COR-L47 (cell line): ENCODE measurements around the gene MASP2.
"Not testable (repeated sequence)": the region's sequence is repeated elsewhere in the genome, so short reads cannot be mapped to it uniquely, and the experiment has no call there.

Experiments
- DNase-seq: peaks from one replicate; lab custom pipeline; 2025; lab: John Stamatoyannopoulos, UW

MASP2 gene

GRCh38 chr1:11037740-11038182, 9.3 kb downstream of the MASP2 start:
- peak; percentile 74 for DNase-seq

GRCh38 chr1:11037019-11037739, 9.9 kb downstream of the MASP2 start:
- DNase-seq, result not testable (repeated sequence)

GRCh38 chr1:11031624-11032262, 15.3 kb downstream of the MASP2 start:
- no peak for DNase-seq

GRCh38 chr1:11030865-11031264, 16.2 kb downstream of the MASP2 start:
- no peak for DNase-seq

GRCh38 chr1:11028018-11028417, 19.0 kb downstream of the MASP2 start:
- DNase-seq, result no peak

- no peak for DNase-seq
Measured at GRCh38 chr1:11027316-11027715, 19.7 kb downstream of the MASP2 start.

GRCh38 chr1:11026903-11027302, 20.1 kb downstream of the MASP2 start:
- no peak for DNase-seq

- DNase-seq, result no peak
Measured at GRCh38 chr1:11026052-11026451, 21.0 kb downstream of the MASP2 start.

- no peak for DNase-seq
Measured at GRCh38 chr1:11025618-11026017, 21.4 kb downstream of the MASP2 start.

GRCh38 chr1:11024874-11025203, 22.2 kb downstream of the MASP2 start:
- no peak for DNase-seq

- DNase-seq, result no peak
Measured at GRCh38 chr1:11024154-11024873, 22.7 kb downstream of the MASP2 start.

- no peak for DNase-seq
Measured at GRCh38 chr1:11023201-11023600, 23.8 kb downstream of the MASP2 start.

GRCh38 chr1:11019971-11020370, 27.1 kb downstream of the MASP2 start:
- no peak for DNase-seq

- not testable (repeated sequence) for DNase-seq
Measured at GRCh38 chr1:11019358-11019757, 27.7 kb downstream of the MASP2 start.

- DNase-seq, result no peak
Measured at GRCh38 chr1:11013160-11013531, 33.9 kb downstream of the MASP2 start.

- DNase-seq, result peak; percentile 89
Measured at GRCh38 chr1:11012260-11013159, 34.5 kb downstream of the MASP2 start, which contains the start of gene TARDBP. TARDBP (plus strand) TSS chr1:11012654; CDS start chr1:11013728, 1,074 bp downstream.

GRCh38 chr1:11000526-11000925, 46.5 kb downstream of the MASP2 start:
- no peak for DNase-seq

GRCh38 chr1:10996100-10996499, 50.9 kb downstream of the MASP2 start:
- no peak for DNase-seq

- DNase-seq, result no peak
Measured at GRCh38 chr1:10992864-10993263, 54.2 kb downstream of the MASP2 start.

GRCh38 chr1:10992004-10992403, 55.0 kb downstream of the MASP2 start:
- DNase-seq, result not testable (repeated sequence)

- no peak for DNase-seq
Measured at GRCh38 chr1:10990828-10991227, 56.2 kb downstream of the MASP2 start.

GRCh38 chr1:10989920-10990516, 57.0 kb downstream of the MASP2 start:
- not testable (repeated sequence) for DNase-seq
